BJ (cell line): ENCODE data around the gene PAEP. TPM values are rescaled to one million over a fixed set of nuclear protein-coding genes. Genes with fewer than 3 reads are reported as not detected.

ENCODE experiments used
- CTCF ChIA-PET: fragments of 350-600 bp; formaldehyde crosslinking; extraction: SDS; loops from one replicate; lab custom pipeline; 2021; ENCODE audit warnings: antibody characterized with exemption, inconsistent platforms; lab: Yijun Ruan, JAX
- POLR2A ChIA-PET: fragments of 300-600 bp; sonication (Branson Sonifier 250); formaldehyde crosslinking; extraction: SDS; loops from one replicate; lab custom pipeline; 2021; ENCODE audit warnings: antibody characterized with exemption; lab: Charles Lee
- DNase-seq: peaks from one replicate; pipeline ENCODE4 v3.0.0-alpha.2; 2011; ENCODE audit warnings: low read depth
- H3K27me3 ChIP-seq: 2 replicates; pipeline ENCODE4 v1.6.0; 2011; ENCODE audit warnings: low read length; ENCODE audit not compliant: control insufficient read depth, insufficient read depth
- H3K36me3 ChIP-seq: 2 replicates; pipeline ENCODE4 v1.5.1; 2011; ENCODE audit warnings: low read length; ENCODE audit not compliant: control insufficient read depth, insufficient read depth
- H3K4me3 ChIP-seq: 2 replicates; pipeline ENCODE4 v1.5.1; 2011; ENCODE audit warnings: low read depth, mild to moderate bottlenecking, control low read depth, low read length
- polyA plus RNA-seq: library from polyadenylated mRNA; depleted of rRNA; stranded (reverse); fragments of >200 nt; gene quantifications from 2 replicates; pipeline ENCODE4 v1.2.3, GENCODE V29; 2011
- TF ChIP-seq, protein P1 (sequence below): IDR thresholded peaks from 2 replicates; pipeline ENCODE4 v1.5.1; 2011; ENCODE audit warnings: low read depth, mild to moderate bottlenecking, control low read depth, inconsistent platforms, low read length, moderate library complexity; ENCODE audit not compliant: insufficient read depth

PAEP gene
- polyA plus RNA-seq, 1 experiment: not detected

DNA sequence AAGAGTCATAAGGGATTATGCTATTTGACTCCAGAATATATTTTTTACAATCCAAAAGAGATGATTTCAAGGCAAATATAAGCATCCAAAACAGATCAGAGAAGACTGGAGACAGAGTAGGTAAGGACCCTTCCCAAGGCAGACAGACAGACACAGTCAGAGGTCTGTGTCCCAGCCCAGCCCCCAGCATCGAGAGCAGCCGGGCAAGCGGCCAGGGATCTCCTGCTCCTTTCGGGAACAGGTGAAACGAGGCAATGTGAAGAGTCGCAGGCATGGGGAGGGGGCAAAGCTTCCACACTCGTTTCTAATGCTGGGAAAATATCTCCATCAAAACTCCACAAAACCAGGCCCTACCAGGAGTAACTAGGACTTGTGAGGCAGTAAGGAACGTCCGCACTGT is 5.8 kb downstream of the PAEP start:
- Histone ChIP-seq H3K4me3 (no peak overlapping the region), H3K36me3 (no peaks in the 10 kb centered on the region), H3K27me3 (no peaks in the 10 kb centered on the region)
- TF ChIP-seq, protein P1, sequence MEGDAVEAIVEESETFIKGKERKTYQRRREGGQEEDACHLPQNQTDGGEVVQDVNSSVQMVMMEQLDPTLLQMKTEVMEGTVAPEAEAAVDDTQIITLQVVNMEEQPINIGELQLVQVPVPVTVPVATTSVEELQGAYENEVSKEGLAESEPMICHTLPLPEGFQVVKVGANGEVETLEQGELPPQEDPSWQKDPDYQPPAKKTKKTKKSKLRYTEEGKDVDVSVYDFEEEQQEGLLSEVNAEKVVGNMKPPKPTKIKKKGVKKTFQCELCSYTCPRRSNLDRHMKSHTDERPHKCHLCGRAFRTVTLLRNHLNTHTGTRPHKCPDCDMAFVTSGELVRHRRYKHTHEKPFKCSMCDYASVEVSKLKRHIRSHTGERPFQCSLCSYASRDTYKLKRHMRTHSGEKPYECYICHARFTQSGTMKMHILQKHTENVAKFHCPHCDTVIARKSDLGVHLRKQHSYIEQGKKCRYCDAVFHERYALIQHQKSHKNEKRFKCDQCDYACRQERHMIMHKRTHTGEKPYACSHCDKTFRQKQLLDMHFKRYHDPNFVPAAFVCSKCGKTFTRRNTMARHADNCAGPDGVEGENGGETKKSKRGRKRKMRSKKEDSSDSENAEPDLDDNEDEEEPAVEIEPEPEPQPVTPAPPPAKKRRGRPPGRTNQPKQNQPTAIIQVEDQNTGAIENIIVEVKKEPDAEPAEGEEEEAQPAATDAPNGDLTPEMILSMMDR: no peak
- POLR2A ChIA-PET: no interaction called here
- CTCF ChIA-PET: interaction anchor here (0.6 kb wide), 1 partner anchor 34 kb away, joined by 4 read pairs; no protein-coding TSS in a partner anchor
- DNase-seq: no peak

DNA sequence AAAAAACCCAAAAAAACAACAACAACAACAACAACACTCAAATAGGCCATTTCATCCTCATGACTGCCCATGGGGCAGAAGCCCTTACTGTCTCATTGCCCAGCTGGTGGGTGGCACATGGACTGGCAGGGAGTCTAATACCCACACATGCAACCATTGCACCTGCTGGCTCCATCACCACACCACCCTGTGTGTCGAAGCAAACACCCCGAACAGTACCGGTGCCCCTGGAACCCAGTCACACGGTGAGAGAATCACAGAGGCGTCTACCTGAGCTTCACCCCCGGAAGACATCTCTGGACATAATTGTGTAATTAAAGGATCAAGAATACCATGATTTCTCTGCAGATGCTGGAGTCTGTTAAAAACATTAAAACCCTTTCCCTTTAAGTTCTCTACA is 6.5 kb downstream of the PAEP start:
- ChIA-PET POLR2A (no interaction called here), CTCF (no interaction called here)
- H3K36me3 ChIP-seq: no peaks in the 10 kb centered on the region
- TF ChIP-seq, protein P1: no peak
- no peak overlapping the region for H3K4me3 ChIP-seq
- DNase-seq: no peak
- H3K27me3 ChIP-seq: no peaks in the 10 kb centered on the region

GRCh38 chr9:135570456-135570855 is 8.9 kb downstream of the PAEP start:
- no peak overlapping the region for H3K4me3 ChIP-seq
- ChIA-PET POLR2A (no interaction called here), CTCF (no interaction called here)
- TF ChIP-seq, protein P1: no peak
- no peaks in the 10 kb centered on the region for H3K27me3 ChIP-seq
- no peak for DNase-seq
- no peaks in the 10 kb centered on the region for H3K36me3 ChIP-seq

DNA sequence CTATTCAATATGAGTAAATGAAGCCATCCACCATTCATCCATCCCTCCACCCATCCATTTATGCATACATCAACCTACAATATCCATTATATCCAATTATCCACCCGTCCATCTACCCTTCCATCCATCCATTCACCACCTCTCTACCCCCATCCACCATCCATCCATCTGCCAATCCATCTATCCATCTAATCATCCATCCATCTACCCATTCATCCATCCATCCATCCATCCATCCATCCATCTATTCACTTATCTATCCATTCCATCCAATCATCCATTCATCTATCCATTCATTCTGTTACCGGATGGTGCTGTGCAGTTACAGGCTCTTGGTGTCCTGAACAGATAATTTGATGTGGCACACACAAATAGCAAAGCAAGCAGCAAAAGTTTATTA is 10.7 kb downstream of the PAEP start:
- TF ChIP-seq, protein P1: no peak
- no peaks in the 10 kb centered on the region for H3K27me3 ChIP-seq
- H3K36me3 ChIP-seq: no peaks in the 10 kb centered on the region
- POLR2A ChIA-PET: no interaction called here
- DNase-seq: no peak
- CTCF ChIA-PET: no interaction called here
- no peak overlapping the region for H3K4me3 ChIP-seq

DNA sequence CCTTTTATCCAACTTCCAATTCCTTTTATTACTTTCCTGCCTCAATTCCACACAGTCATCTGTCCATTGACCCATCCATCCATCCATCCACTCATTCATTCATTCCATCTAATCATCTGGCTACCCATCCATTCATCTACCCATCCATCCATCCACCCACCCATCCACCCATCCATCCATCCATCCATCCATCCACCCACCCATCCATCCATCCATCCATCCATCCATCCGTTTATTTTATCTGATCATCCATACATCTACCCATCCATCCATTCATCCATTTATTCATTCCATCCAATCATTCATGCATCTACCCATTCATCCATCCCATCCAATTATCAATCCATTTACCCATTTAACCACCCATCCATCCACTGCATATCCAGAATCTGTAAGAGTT is 11.6 kb downstream of the PAEP start:
- DNase-seq: no peak
- Histone ChIP-seq H3K4me3 (no peak overlapping the region), H3K36me3 (no peaks in the 10 kb centered on the region), H3K27me3 (no peaks in the 10 kb centered on the region)
- POLR2A ChIA-PET: no interaction called here
- CTCF ChIA-PET: no interaction called here
- TF ChIP-seq, protein P1: no peak
